ENCODE measurements around the gene WDR64.
"Not testable (repeated sequence)": the region's sequence is repeated elsewhere in the genome, so short reads cannot be mapped to it uniquely, and the experiment has no call there.

Gene WDR64

GRCh38 chr1:241735493-241735926 lies 83.4 kb downstream of the WDR64 start:
- DNase-seq (ENCODE audit: low read depth in 1 of 2, low spot score in 1 of 2): not testable (repeated sequence)

DNA sequence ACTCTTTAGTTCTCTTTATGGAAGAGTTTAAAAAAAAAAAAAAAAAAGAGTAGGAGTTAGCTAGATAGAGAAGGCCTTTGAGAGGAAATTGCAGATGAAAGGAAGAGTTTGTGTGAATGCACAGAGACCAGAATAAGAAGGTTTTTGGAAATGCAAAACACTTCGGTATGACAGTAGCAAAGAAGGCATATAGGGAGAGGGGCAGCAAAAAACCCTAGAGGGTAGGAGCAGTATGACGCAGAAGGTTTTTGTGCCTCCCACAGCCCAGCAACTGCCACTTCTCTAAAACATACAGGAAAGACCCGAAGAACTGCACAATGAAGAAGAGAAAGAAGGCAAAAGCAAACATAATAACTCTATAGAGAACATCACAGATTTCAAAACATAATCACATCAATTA lies 84.3 kb downstream of the WDR64 start:
- no peak for DNase-seq (ENCODE audit: low read depth in 1 of 2, low spot score in 1 of 2)

DNA sequence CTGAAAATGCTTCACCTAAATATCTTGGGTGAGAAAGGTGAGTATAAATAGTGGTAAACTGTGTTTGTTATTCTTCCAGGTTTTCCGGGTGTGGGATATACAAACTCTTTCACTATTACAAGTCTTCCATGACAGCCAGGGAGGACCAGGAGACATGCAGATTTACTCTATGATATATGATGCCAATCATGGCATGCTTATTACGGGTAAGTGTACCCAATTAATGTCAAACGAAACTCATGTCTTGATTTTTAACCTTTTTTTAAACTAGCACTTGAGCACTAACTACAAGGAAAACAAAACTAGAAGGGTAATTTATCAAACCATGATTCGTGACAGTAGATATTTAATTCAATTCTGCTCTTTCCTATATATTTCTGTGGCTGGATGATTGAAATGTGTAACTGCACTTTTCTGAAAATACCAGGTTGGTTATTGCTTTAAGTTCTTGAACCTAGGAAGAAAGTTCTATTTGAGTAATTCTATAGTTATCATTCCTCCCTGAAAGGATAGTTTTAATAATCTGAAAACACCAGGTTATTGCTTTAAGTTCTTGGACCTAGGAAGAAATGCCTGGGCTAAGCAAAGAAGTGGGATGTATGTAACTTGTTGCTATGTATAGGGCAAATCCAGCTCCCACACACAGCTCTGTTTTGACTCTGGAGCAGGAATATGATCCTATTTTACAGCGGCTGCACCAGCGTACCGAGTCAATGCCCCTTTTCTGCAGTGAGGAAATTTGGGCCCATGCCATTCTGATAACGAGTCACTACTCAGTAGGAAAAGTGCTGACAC lies 86.4 kb downstream of the WDR64 start:
- DNase-seq (ENCODE audit: low read depth in 1 of 2, low spot score in 1 of 2): no peak

DNA sequence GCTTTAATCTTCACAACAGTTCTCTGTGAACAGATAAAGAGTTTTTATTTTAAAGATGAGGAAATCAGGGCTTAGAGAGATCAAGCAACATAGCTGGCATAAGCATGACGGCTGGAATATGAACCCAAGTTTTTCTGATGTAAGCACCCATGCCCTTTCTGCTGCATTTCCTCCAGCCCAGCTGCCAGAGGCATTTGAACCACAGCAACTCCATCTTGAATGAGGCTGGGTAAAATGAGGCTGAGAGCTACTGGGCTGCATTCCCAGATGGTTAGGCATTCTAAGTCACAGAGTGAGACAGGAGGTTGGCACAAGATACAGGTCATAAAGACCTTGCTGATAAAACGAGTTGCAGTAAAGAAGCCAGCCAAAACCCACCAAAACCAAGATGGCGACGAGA lies 90.0 kb downstream of the WDR64 start:
- DNase-seq (ENCODE audit: low read depth in 1 of 2, low spot score in 1 of 2): no peak

- no peak for DNase-seq (ENCODE audit: low read depth in 1 of 2, low spot score in 1 of 2)
Observed at GRCh38 chr1:241744591-241744990, 92.5 kb downstream of the WDR64 start.

DNA sequence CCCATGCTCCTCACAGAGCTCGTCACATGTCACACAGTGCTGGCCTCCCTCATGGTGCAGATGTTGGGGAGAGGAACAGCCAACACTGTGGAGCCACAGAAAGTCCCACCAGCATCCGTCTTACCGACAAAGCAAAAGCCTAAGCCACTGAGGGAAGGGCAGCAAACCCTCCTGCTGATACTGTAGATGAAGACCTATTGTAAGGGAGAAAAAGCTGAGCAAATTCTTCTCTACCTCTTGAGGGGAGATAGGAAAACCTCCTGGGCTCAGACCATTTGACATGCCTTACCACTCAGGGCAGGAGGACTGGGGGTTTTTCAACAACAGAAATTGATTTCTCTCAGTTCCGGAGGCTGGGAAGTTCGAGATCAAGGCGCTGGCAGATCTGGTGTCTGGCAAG lies 95.9 kb downstream of the WDR64 start:
- no peak for DNase-seq (ENCODE audit: low read depth in 1 of 2, low spot score in 1 of 2)

- DNase-seq (ENCODE audit: low read depth in 1 of 2, low spot score in 1 of 2): no peak
Observed at GRCh38 chr1:241749041-241749944, 97.2 kb downstream of the WDR64 start.

GRCh38 chr1:241749945-241750695 lies 98.0 kb downstream of the WDR64 start:
- no peak for DNase-seq (ENCODE audit: low read depth in 1 of 2, low spot score in 1 of 2)

- no peak for DNase-seq (ENCODE audit: low read depth in 1 of 2, low spot score in 1 of 2)
Observed at GRCh38 chr1:241751524-241751923, 99.4 kb downstream of the WDR64 start.

- no peak for DNase-seq (ENCODE audit: low read depth in 1 of 2, low spot score in 1 of 2)
Observed at GRCh38 chr1:241762713-241763339, 110.7 kb downstream of the WDR64 start.

GRCh38 chr1:241765390-241765789 lies 113.3 kb downstream of the WDR64 start:
- no peak for DNase-seq (ENCODE audit: low read depth in 1 of 2, low spot score in 1 of 2)

GRCh38 chr1:241767737-241768136 lies 115.7 kb downstream of the WDR64 start:
- no peak for DNase-seq (ENCODE audit: low read depth in 1 of 2, low spot score in 1 of 2)

GRCh38 chr1:241770115-241770514 lies 118.0 kb downstream of the WDR64 start:
- DNase-seq (ENCODE audit: low read depth in 1 of 2, low spot score in 1 of 2): no peak

- no peak for DNase-seq (ENCODE audit: low read depth in 1 of 2, low spot score in 1 of 2)
Observed at GRCh38 chr1:241771117-241771516, 119.0 kb downstream of the WDR64 start.

DNA sequence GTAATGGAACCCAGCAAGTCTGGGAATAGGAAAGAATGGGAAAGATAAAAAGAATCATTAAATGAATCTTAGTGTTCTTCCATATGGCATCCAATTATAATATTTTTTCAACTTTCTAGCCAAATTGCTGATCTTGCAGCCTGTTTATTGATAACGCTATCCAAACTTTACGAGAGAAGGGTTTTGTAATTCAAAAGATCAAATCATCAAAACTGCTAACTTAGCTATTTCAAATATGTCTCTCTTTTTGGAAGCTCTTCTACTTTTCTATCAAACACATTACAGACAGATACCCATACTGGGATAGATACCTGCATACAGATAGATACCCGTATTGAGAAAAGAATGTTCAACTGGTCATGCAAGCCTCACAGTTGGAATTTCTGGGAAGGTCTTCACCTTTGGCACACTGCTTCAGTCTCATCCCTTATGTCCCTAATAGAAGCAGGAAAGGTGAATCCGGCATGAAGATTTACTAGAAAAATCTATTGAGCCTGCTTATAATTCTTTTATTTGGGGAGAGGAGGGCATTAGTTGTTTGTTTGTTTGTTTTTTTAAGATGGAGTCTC lies 120.9 kb downstream of the WDR64 start:
- DNase-seq (ENCODE audit: low read depth in 1 of 2, low spot score in 1 of 2): no peak

- no peak for DNase-seq (ENCODE audit: low read depth in 1 of 2, low spot score in 1 of 2)
Observed at GRCh38 chr1:241773991-241774390, 121.9 kb downstream of the WDR64 start.

GRCh38 chr1:241775021-241775420 lies 122.9 kb downstream of the WDR64 start:
- DNase-seq (ENCODE audit: low read depth in 1 of 2, low spot score in 1 of 2): no peak

- DNase-seq (ENCODE audit: low read depth in 1 of 2, low spot score in 1 of 2): no peak
Observed at GRCh38 chr1:241776911-241777310, 124.8 kb downstream of the WDR64 start.

DNA sequence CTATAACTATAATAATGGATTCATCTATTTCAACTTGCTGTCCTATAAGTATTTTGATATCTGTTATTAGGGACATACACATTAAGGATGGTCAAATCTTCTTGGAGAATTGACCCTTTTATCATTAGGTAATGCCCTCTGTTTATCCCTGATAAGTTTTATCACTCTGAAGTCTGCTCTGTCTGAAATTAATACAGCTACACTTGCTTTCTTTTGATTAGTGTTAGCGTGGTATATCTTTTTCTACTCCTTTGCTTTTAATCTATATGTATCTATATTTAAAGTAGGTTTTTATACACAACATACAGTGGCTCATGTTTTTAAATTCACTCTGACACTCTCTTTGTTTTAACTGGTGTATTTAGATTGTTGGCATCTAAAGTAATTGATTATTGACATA lies 126.0 kb downstream of the WDR64 start:
- DNase-seq (ENCODE audit: low read depth in 1 of 2, low spot score in 1 of 2): no peak

DNA sequence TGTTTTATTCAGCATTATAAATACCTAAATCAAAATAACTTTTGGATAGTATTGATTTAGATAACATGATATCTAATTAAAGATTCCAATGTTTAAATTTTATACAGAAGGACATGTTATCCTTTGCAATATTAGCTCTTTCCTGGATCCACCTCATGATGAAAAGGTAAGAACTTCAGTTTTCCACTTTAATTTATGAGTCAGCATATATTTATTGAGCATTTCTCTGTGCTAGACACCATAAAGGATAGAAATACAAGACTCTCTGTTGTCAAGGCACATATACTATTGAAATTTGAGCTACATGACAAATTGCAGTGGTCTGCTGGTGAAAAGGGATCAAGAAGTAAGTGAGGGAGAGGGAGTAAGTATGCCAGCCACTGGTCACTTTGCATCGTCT lies 127.8 kb downstream of the WDR64 start:
- DNase-seq (ENCODE audit: low read depth in 1 of 2, low spot score in 1 of 2): no peak

- DNase-seq (ENCODE audit: low read depth in 1 of 2, low spot score in 1 of 2): no peak
Observed at GRCh38 chr1:241782396-241782795, 130.3 kb downstream of the WDR64 start.
